SK-N-DZ (cell line): ENCODE measurements around the gene TRAPPC2L.

ENCODE experiments used
- DNase-seq: peaks from one replicate; pipeline ENCODE4 v3.0.0-alpha.2; 2015; ENCODE audit warnings: low spot score

The TRAPPC2L gene

DNA sequence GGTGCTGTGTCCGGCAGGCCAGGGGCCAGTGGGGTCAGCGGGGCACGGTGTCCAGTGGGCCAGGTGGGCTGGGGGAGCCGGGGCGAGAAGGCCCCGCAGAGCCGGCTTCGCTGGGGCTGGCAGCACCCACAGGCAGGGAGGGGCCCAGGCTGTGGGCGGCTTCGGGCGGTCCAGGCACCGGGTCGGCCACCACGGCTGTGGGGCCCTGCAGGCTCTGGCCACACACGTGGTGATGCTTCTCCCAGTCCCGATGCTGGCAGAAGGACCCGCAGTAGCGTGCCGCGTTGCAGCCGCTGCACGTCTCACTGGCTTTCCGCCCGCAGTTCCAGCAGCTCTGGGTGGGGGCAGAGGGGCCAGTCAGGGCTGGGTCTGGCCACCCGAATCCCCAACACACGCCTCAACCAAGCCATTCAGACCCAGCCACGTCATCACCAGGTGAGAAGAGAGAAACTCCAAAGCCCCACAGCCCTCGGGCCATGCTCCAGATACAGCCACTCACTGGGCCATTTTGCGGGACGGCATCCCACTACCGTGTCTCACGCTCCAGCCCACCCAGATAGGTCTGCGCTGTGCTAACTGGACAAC is 20.1 kb downstream of the TRAPPC2L start:
- DNase-seq = no peak

DNA sequence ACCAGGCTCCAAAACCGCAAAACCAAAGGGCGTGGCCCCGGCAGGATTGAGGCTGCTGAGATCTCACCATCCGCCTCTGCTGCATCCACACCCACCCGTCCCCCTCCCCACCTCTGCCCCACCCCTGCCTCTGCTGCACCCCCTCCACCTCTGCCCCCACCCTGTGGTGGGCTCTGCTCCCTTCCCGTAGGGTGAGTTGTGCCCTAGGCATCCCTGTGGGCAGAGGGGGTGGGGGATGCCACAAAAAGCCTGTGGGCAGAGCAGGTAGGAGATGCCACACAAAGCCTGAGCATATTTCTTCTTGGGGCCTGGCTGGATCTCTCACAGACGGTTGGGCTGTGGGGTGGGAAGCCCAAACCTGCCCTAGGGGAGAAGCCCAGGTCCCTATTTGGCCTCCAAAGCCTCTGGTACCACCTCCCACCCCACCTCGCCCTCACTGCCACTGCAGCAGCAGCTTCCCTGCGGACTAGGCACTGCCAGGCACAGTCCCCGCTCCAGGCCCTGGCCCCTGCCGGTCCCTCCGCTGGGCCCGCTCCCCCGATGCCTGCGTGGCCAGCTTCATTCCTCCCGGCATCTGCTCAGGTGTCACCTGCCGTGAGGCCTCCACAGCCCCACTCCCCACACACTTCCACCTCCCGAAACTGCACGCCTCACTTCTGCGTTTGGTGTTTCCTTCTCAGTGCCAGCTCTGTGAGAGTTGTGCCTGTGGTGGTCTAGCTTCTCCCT is 20.8 kb downstream of the TRAPPC2L start:
- DNase-seq = no peak

DNA sequence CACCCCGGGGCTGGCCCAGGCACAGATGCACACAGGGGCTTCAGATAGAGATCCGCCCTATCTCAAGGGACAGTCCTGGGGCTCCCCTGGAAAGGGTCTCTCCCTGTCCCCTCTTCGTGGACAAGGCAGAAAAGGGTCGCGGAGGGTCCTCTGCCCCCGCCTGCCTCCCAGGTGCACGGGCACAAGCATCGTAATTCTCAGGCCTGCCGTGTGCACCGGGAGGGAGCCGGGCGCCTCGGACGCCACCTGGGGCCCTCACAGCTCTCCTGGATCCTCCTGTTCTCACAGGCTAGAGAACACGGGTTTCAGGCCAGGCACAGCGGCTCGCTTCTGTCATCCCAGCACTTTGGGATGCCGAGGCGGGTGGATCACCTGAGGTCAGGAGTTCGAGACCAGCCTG is 21.4 kb downstream of the TRAPPC2L start:
- no peak for DNase-seq

DNA sequence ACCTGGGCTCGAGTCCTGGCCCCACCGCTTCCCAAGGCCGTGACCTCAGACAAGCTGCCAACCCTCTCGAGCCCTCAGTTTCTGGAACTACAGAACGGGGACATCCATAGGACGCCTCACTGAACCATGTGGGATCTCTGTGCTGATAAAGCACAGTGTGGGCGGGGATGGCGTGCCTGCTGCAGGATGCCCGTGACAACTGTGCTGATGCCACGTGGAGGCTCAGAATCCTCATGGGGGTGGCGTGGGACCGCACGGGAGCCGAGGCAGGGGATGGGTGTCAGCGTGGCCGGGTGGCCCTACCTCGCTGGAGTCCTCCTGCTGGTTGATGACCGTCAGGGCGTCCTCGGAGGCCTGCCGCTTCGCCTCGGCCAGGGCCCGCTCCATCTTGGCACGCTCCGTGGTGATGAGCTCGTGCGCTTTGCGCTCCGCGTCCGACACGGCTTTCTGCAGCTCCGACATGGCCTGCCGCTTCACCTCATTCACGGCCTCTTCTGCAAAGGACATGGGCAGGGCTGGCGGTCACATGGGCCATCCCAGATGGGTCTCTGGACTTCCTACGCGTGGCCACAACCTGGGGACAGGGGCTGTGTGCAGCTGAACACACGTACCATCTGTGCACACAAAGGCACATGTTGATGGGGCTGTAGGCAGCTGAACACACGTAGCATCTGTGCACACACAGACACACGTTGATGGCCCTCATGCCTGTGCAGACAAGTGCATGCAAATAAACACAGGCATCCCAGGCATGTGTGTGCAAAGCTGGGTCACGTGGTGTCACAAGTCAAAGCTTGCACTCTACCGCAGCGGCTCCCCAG is 22.2 kb downstream of the TRAPPC2L start:
- DNase-seq = no peak

DNA sequence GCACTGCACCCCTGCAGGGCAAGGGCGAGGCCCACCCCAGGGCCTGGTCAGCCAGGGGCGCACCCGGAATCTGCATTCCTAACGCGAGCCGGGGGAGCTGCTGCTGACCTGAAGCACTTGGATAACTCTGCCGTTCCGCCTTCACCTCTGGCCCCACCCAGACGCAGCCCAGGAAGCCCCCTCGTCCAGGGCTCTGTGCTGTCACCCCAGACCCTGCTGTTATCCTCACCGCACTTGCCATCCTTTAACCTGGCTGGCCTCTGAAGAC is 22.8 kb downstream of the TRAPPC2L start:
- no peak for DNase-seq

DNA sequence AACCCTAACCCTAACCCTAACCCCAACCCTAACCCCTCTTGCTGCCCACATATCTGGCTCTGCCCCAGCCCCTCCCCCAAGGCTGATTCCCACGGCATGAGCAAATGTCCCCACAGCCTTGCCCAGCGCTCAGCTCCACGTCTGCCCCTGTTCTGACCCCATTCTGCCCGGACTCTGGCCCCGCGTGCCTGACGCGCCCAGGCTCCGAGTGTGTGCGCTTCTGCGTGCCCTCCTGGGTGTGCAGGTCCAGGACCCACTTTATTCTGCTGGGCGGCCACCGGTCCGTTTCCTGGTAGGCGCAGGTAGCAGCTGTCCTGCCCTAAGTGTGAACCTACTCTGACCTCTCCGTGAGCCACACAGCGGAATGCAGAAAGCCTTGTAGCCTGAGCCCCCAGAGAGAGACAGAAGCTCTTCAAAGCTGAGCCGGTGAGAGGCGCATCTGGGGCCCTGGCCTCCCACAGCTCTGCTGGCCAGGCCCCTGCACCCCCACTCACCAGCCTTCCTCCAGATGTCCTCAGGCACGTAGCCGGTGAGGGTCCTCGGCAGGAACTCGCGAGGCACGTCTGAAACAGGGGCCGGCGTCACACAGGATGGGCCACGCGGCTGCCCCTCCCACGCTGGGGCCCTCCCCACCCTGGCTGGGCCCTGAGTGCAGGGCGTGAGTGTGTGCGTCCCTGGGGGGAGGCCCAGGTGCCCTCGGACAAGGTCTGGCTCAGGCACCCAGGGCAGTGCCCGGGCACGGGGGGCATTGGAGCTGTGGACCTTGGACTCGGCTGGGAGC is 23.5 kb downstream of the TRAPPC2L start:
- DNase-seq = no peak

DNA sequence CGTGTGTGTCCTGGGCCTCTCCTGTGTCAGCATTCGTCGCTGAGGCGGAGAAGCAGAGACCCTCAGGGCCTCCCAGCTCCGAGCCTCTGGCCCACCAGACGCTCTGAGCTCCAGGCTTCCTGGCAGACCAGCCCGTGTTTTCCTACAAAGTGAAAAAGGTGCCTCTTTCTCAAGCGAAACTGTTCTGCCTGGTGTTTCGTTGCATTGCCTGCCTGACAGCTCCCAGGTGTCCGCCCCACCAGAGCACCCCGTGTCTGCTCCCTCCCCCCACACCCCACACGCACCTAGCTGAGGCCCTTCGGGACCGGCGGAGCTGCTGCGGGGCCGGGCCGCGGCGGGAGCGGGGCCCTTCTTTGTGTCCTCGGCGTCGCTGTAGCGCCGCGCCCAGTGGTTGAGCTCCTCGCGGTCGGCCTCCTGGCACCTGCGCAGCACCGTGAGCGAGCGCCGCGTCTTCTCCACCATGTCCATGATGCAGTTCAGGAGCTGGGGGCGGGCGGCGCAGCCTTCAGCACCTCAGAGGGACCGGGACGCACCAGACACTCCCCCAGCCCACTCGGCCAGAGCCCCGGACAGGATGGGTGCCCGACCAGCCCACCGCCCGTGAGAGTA is 24.2 kb downstream of the TRAPPC2L start:
- no peak for DNase-seq

DNA sequence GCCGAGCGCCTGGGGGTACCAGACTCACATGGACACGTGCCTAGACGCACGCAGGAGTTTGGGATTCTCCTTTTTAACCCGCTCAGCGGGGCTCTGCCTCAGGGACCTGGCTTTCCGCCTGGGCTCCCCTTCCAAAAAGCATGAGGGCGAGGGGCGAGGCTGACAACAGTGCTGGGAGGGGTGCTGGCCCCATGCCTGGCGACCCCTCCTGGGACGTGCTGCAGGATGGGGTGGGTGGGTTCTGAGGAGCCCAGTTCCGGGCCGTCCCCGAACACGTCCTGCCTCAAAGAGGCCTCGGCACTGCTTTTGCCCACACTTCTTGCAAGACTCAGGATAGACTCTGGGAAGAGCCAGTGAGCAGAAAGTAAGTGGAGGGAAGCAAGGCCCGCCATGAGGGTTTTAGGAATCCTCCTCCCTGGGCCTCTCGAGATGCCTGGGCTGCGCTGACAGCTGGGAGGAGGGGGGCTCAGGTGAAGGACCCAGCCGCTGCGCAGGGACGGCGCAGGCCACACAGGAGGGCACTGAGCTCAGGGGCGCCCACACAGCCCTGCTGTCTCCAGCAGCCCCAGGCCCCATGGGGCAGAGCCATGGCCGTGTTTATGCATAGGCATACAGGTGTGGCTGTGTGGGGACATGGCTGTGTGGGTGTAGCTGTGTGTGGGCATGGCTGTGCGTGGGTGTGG is 24.9 kb downstream of the TRAPPC2L start:
- DNase-seq = no peak

DNA sequence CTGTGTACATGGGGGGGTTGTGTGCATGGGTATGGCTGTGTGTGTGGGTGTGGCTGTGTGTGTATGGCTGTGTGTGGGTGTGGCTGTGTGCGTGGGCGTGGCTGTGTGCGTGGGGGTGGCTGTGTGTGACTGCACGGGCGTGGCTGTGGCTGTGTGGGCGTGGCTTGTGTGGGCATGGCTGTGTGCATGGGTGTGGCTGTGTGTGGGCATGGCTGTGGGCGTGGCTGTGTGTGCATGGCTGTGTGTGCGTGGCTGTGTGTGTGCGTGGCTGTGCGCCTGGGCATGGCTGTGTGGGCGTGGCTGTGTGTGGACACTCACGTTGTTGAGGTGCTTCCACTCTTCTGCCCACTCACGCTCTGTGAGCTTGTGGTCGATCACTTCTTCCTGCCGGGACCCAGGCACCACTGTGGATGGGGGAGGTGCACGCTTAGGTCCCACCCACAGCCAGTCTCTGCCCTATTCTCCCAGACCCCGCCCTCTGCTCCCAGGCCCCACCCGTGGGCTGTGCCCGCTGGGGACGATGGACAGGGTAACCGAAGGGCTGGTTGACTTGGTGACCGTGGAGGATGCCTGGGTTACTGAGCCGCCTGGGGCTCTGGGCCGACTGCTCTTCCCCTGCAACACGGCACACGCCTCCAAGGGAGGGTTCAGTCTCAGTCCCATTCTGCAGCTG is 25.6 kb downstream of the TRAPPC2L start:
- DNase-seq = no peak

DNA sequence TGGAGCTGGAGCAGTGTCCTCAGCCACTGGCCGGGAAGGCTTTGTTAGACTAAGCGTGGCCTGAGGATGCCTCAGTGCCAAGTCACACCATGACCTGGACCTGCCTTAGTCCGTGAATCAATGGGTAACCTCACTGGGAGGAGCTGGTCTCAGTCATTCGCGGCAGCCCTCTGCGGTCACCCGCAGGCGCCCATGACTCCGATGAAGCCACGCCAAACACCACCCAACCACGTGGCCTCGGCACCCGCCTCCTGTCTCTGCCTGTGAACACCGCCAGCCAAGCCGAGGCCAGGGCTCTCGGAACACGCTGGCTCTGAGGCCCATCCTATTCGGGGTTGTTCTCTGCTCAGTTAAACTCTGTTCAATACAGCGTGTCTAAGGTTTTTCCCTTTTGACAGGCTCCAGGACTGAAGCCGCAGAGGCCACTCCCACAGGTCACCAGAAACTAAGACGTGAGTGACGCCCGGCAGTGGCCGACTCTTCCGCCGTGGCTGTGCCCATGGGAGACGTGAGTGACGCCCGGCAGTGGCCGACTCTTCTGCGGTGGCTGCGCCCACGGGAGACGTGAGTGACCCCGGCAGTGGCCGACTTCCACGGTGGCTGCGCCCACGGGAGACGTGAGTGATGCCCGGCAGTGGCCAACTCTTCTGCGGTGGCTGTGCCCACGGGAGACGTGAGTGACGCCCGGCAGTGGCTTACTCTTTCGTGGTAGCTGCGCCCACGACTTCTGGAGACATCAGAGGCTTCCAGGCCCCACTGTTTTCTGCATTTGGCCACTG is 26.4 kb downstream of the TRAPPC2L start:
- no peak for DNase-seq

DNA sequence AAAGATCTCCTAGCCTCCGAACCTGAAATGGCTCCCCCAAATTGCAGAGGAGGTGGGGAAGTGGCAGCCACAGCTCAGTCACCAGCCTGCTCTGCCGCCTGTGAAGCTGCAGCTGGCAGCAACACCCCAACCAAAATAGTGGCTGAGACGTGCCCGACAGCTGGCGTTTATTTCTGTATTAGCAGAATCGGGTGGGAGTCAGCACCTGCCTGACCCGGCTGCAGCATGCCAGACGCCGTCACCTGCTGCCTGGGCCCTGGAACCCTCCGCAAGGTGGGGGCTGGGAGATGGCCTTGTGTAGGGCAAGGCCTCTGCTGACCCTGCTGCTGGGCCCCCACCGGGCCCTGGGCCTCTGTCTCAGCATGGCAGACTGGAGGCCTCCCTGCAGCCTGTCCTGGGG is 27.0 kb downstream of the TRAPPC2L start:
- DNase-seq = no peak

DNA sequence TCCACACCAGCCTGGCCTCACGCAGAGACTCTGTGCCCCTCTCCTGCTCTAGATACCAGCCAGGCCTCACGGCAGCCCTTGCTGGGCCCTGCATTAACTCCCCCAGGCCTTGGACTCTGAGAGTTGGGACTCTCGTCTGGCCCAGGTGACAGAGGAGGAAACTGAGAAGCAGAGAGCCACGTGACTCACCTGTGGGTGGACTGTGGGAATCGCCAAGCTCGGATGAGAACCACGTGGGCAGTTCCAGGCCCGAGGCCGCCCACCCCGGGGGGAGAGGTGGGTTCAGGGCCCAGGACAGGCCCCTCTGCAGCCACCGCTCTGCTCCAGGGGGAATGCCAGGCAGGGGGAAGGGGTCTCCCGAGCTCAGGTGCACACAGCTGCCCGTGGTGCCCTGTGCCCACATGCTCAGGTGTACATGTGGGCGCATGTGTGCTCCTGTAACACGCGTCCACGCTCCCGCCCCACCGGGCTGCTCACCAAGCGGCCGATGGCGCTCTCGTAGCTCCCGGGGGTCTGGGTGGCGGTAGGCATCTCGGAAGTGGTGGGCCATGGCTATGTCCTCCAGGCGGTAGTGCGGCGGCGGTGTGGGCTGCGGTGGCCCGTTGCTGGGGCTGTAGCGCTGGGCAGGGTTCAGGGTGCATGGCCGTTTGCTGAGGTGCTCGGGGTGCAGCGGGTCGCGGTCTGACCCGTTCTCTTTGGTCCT is 27.8 kb downstream of the TRAPPC2L start:
- DNase-seq = no peak

DNA sequence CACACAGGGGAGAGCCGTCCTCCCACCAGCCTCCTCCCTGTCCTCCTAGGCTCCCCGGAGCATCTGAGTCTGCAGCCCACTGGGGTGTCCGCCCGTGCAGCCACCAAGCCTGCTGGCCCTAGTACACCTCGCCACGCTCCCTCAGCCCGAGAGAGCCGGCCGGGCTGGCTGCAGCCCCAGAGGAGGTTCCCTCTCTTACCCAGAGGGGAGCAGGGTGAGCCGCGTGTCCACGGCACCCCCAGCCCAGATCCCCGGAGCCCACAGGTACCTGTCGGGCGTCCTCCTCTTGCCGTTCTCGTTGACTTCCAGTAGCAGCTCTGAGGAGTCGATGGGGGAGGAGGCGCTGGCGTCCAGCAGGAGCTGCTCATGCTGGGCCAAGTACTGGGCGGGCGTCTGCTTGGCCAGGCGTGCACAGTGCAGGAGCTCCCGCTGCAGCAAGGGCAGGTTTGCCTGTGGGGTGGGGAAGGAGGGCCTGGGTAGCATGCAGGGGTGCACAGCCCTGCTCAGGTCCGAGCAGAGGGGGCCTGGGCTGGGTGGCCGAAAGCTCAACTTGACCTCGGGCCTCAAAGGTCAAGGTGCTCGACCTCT is 28.9 kb downstream of the TRAPPC2L start:
- no peak for DNase-seq

DNA sequence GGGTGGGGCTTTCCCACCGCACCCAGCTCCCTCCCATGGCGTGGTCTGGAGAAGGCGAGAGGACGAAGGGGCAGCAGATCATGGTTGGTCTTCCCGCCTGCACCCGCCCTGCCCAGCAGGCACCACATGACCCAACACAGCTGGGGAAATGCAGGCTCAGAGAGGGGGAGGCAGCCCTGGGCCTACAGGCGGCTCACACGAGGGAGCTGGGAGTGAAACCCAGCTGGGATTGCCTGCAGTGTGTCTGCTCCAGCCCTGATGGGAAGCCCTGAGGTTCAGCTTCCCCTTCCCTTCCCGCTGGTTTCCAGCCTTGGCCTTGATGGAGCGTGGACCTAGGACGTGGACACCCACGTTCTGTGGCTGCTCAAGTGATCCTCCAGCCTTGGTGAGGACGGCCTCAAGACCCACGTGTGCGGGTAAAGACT is 29.5 kb downstream of the TRAPPC2L start:
- DNase-seq = no peak

DNA sequence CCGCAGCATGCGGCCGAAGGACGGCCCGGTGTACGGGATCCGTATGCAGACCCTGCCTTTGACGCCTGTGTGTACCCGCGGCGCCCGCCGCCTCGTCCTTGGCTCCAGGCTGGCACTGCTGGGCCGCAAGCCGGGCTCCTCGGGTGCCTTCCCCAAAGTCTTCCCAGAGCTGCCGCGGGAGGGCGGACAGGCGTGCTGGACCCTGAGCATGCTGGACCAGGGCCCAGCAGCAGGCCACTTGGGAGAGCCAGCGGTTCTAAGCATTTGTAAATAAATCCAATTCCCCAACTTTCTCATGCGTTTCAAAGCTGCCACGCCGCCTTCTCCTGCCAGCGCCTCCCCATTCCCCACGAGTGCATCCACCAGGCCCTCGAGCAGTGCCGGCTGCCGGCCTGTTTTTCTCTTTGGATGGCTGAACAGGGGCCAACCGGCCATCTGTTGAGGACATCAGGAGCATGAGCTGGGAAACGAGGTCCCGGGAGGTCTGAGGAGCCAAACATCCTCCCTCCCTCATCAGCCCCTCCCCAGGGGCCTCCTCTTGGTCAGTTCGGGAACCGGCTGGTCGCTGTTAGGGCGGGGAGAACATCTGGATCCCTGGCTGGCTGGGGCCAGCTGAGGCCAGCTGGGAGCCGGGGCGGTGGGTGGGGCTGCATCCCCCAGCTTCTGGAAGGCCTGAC is 30.1 kb downstream of the TRAPPC2L start:
- no peak for DNase-seq

DNA sequence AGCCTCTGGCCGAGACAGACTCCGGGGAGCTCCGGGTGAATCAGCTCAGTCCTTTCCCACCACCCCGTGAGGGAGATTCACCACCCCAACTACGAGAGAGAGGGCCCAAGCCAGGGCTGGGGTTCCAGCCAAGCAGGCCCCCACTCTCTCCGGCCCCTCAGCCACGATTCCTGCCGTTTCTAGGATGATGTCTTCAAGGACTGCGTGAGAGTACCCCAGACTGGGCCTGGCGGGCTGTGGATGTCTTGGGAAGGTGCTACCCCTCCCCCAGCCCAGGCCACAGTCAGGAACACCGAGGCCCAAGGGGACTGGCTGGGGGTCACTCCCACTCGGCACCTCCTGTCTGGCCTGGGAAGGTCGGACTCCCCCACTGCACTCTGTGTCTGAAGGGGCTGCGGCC is 31.1 kb downstream of the TRAPPC2L start:
- no peak for DNase-seq

DNA sequence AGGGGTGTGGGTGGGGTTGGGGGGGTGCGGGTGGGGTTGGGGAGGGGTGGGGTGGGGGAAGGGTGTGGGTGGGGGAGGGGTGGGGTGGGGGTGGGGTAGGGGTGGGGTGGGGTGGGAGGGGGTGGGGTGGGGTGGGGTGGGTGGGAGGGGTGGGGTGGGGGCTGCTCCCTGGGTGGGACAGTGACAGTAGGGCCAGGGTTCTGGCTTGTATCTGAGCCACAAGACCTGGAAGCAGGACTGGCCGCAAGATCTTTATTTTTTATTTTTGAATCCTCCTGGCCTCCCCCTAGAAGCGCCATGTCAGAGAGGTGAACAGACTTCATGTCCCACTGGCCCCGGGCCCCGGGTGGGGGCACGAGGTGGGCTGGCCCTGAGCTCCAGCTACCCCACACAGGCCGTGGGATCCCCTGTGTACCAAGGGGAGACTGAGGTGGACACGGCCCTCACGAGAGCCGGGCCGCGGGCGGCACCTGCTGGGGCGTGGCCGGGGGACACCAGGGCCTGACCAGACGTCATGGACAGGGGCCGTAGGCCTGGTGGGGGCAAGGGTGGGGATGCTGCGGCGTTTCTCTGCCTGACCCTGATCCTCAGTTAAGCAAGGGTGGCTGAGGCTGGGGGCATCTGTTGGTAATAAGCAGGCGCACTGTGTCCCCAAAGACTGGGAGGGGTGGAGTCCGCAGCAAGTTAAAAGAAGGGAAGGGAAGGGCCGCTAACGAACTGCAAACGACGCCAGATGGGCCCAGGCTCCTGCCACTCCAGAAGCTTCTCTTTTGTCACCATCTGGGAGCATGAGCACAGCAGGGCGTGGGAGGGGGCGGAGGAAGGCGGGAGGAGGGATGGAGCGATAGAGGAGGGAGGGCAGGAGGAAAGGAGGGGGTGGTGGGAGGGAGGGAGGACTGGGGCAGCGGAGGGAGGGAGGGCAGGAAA is 31.8 kb downstream of the TRAPPC2L start:
- no peak for DNase-seq
